ENCODE results near the gene LYSMD4.
"Not testable (repeated sequence)": the region's sequence is repeated elsewhere in the genome, so short reads cannot be mapped to it uniquely, and the experiment has no call there.

LYSMD4 gene

GRCh38 chr15:99733268-99734039 lies at the start of gene LYSMD4:
LYSMD4 (minus strand) TSS chr15:99733437; CDS start chr15:99731999, 1,438 bp downstream.
- H3K4me3 ChIP-seq (ENCODE audit: low read depth, low read length) = peak within 1 kb of the TSS; percentile 76
- peak; percentile 96 for DNase-seq (ENCODE audit: low read depth)
- no peak for TF ChIP-seq CTCF (conservative IDR thresholded peaks at IDR 0.05; ENCODE audit: low read depth, low read length)

- not testable (repeated sequence) for H3K4me3 ChIP-seq (ENCODE audit: low read depth, low read length); DNase-seq (ENCODE audit: low read depth)
These were observed 48.8 kb upstream of the LYSMD4 start for GRCh38 chr15:99782029-99782428.

GRCh38 chr15:99777144-99777543 lies 43.9 kb upstream of the LYSMD4 start:
- no peak for TF ChIP-seq CTCF (conservative IDR thresholded peaks at IDR 0.05; ENCODE audit: low read depth, low read length)
- no peak overlapping the region for H3K4me3 ChIP-seq (ENCODE audit: low read depth, low read length)
- DNase-seq (ENCODE audit: low read depth) = no peak

DNA sequence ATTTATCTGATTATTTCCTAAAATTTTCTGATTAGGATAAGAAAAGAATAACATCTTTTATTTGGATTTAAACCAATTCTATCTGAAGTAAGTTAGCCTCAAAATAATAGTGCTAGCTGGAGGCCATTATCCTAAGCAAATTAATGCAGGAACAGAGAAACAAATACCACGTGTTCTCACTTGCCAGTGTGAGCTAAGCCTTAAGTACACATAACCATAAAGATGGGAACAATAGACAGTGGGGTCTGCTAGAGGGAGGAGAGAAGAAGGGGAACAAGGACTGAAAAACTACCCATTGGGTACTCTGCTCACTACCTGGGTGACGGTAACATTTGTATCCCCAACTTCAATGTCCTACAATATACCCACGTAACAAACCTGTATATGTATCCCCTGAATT lies 31.3 kb upstream of the LYSMD4 start:
- DNase-seq (ENCODE audit: low read depth) = no peak
- TF ChIP-seq CTCF (conservative IDR thresholded peaks at IDR 0.05; ENCODE audit: low read depth, low read length) = no peak
- no peak overlapping the region for H3K4me3 ChIP-seq (ENCODE audit: low read depth, low read length)

- DNase-seq (ENCODE audit: low read depth) = no peak
- no peak overlapping the region for H3K4me3 ChIP-seq (ENCODE audit: low read depth, low read length)
- no peak for TF ChIP-seq CTCF (conservative IDR thresholded peaks at IDR 0.05; ENCODE audit: low read depth, low read length)
These were observed 30.6 kb upstream of the LYSMD4 start for GRCh38 chr15:99763827-99764226.

- no peak for TF ChIP-seq CTCF (conservative IDR thresholded peaks at IDR 0.05; ENCODE audit: low read depth, low read length)
These were observed 29.1 kb upstream of the LYSMD4 start for GRCh38 chr15:99762288-99762687.

DNA sequence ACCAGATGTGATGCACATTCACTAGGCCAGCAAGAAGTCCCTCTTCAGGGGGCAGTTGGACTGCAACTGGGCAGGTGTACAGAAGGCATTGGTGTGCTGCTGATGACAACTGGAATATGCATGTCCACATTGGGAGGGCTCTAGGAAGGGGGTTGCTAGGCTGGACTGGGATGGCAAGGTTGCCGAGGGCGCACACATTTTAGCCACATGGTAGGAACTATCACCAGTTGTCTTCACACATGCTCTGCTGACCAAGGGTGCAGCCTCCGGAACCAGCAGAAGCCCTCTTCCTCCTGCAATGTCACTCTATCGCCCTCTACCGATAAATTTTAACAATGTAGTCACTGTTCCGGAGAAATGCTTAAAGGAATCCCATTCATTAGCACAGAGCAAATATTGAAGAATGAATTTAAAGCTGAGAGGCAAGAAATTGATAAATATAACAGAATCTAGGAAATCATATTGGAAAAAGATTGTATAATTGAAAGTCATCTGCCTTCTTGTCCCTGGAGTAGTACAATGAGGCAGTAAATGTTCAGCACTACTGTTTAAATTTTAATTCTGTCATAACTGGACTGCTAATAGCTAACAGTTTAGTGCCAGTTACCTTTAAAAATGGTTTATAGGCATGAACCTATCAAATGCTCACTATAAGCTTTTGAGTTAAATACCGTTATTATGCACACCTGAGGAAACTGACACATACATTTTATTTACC lies 22.6 kb upstream of the LYSMD4 start:
- TF ChIP-seq CTCF (conservative IDR thresholded peaks at IDR 0.05; ENCODE audit: low read depth, low read length) = peak; percentile 89
- H3K4me3 ChIP-seq (ENCODE audit: low read depth, low read length) = no peak overlapping the region
- peak; percentile 86 for DNase-seq (ENCODE audit: low read depth)

More at GRCh38 chr15:99762288-99762687, 29.1 kb upstream of the LYSMD4 start:
- no peak overlapping the region for H3K4me3 ChIP-seq (ENCODE audit: low read depth, low read length)
- DNase-seq (ENCODE audit: low read depth) = no peak
